K562 (cell line): Measurements from ENCODE around the gene ZBTB18. TPM values are rescaled to one million over a fixed set of nuclear protein-coding genes. Genes with fewer than 3 reads are reported as not detected.

Experiments used
- ELK1 ChIP-seq: sonication (generic); formaldehyde crosslinking; IDR thresholded peaks from 2 replicates; pipeline ENCODE4 v1.8.1; 2022; ENCODE audit warnings: missing genetic modification reagents
- FIP1L1 ChIP-seq: fragments of 200-400 bp; formaldehyde crosslinking; IDR thresholded peaks from 2 replicates; pipeline ENCODE4 v1.6.1; 2018; ENCODE audit warnings: mild to moderate bottlenecking, low read depth, low read length; ENCODE audit not compliant: poor library complexity, severe bottlenecking
- GABPA ChIP-seq: fragments of 200-800 bp; sonication (Bioruptor generic); conservative IDR thresholded peaks from 2 replicates; pipeline ENCODE4 v1.6.1; 2016; ENCODE audit warnings: low read depth, missing genetic modification characterization, missing compliant biosample characterization
- KLF13 ChIP-seq: fragments of 450-650 bp; IDR thresholded peaks from 2 replicates; pipeline ENCODE4 v1.6.1; 2016; ENCODE audit warnings: missing genetic modification characterization, low read depth, mild to moderate bottlenecking, missing compliant biosample characterization, moderate library complexity, borderline replicate concordance
- NCOR1 ChIP-seq: fragments of 450-650 bp; IDR thresholded peaks from 2 replicates; pipeline ENCODE4 v1.6.1; 2016; ENCODE audit warnings: mild to moderate bottlenecking, moderate library complexity
- NFXL1 ChIP-seq: fragments of 450-650 bp; formaldehyde crosslinking; IDR thresholded peaks from 2 replicates; pipeline ENCODE4 v1.4.0; 2021; ENCODE audit warnings: mild to moderate bottlenecking
- NONO ChIP-seq, 2 experiments: fragments of 200-400 bp in 1 of 2; fragments of 450-650 bp in 1 of 2; formaldehyde crosslinking in 1 of 2; IDR thresholded peaks; 2 replicates each; pipeline ENCODE4 v1.6.1; 2017; ENCODE audit warnings: low read depth in 2 of 2, mild to moderate bottlenecking in 2 of 2, moderate library complexity in 2 of 2, low read length in 1 of 2
- PHF8 ChIP-seq: fragments of 200-600 bp; sonication (generic); IDR thresholded peaks from 2 replicates; pipeline ENCODE4 v1.6.1; 2012; ENCODE audit warnings: mixed run types, mild to moderate bottlenecking, inconsistent platforms, low read length, moderate library complexity, borderline replicate concordance
- PKNOX1 ChIP-seq: fragments of 450-650 bp; IDR thresholded peaks from 2 replicates; pipeline ENCODE4 v1.6.1; 2016
- PYGO2 ChIP-seq: fragments of 450-650 bp; IDR thresholded peaks from 2 replicates; pipeline ENCODE4 v1.6.1; 2016; ENCODE audit warnings: mild to moderate bottlenecking, missing genetic modification characterization, moderate library complexity, missing compliant biosample characterization
- RCOR1 ChIP-seq, 2 experiments: IDR thresholded peaks; 2 replicates each; pipeline ENCODE4 v1.6.1; 2012; ENCODE audit warnings: low read depth in 2 of 2, low read length in 2 of 2, borderline replicate concordance in 1 of 2, improper control_type of control experiment in 1 of 2
- SIN3B ChIP-seq: fragments of 450-650 bp; IDR thresholded peaks from 2 replicates; pipeline ENCODE4 v1.6.1; 2017; ENCODE audit warnings: low read depth, mild to moderate bottlenecking, moderate library complexity
- SMARCC2 ChIP-seq: fragments of 450-650 bp; IDR thresholded peaks from 2 replicates; pipeline ENCODE4 v1.6.1; 2017; ENCODE audit warnings: antibody characterized with exemption, moderate library complexity, mild to moderate bottlenecking, low read depth
- STAT6 ChIP-seq: sonication (generic); formaldehyde crosslinking; IDR thresholded peaks from 2 replicates; pipeline ENCODE4 v1.8.1; 2023; ENCODE audit warnings: mild to moderate bottlenecking, missing genetic modification reagents
- TAF1 ChIP-seq: IDR thresholded peaks from 2 replicates; pipeline ENCODE4 v1.6.1; 2011; ENCODE audit warnings: mild to moderate bottlenecking, low read length, moderate library complexity; ENCODE audit not compliant: insufficient read depth, control insufficient read depth, severe bottlenecking; ENCODE audit errors: extremely low read depth
- THRA ChIP-seq: fragments of 450-650 bp; IDR thresholded peaks from 2 replicates; pipeline ENCODE4 v1.6.1; 2017; ENCODE audit warnings: mild to moderate bottlenecking, moderate library complexity
- ZNF75A ChIP-seq: fragments of 450-650 bp; formaldehyde crosslinking; IDR thresholded peaks from 2 replicates; pipeline ENCODE4 v1.4.0; 2020; ENCODE audit warnings: mild to moderate bottlenecking
- polyA plus RNA-seq, 8 experiments: library from polyadenylated mRNA; depleted of rRNA in 4 of 8; stranded (reverse) in 5 of 8; unstranded in 3 of 8; fragments of >200 nt; fragmentation: Nextera tagmentation in 2 of 8; fragmentation: Illumina TruSeq in 1 of 8; extraction: Ambion mirVana in 2 of 8; extraction: Trizol in 1 of 8; gene quantifications; 2 replicates each; pipeline versions ENCODE4 v1.2.1 to v1.2.3, GENCODE V29; 2011 to 2014; ENCODE audit warnings: inconsistent platforms in 1 of 8, missing spikeins in 1 of 8
- total RNA-seq, 7 experiments: library from RNA; depleted of rRNA in 6 of 7; stranded (reverse); fragments of >200 nt in 6 of 7; fragmentation: Illumina TruSeq in 2 of 7; extraction: Trizol in 2 of 7; gene quantifications; 2 replicates each; pipeline versions ENCODE4 v1.2.1 to v1.2.3, GENCODE V29; 2011 to 2021; ENCODE audit warnings: low replicate concordance in 1 of 7
- TF ChIP-seq, protein P1 (sequence below), 2 experiments: IDR thresholded peaks; 2 replicates each; pipeline ENCODE4 v1.6.1; 2011; ENCODE audit warnings: borderline replicate concordance in 1 of 2, control low read depth in 1 of 2, low read depth in 1 of 2, low read length in 1 of 2, mild to moderate bottlenecking in 1 of 2, mixed read lengths in 1 of 2, moderate library complexity in 1 of 2; ENCODE audit not compliant: insufficient read depth in 1 of 2, insufficient read length in 1 of 2, poor library complexity in 1 of 2, severe bottlenecking in 1 of 2; ENCODE audit errors: extremely low read depth in 1 of 2

ZBTB18 gene
- total and polyA plus RNA-seq, 9 of the 15 experiments (the other 6 are each of a cell fraction or from before 2014, with no cell fraction given), result 0.13 to 2.6 (median 1.6) TPM

DNA sequence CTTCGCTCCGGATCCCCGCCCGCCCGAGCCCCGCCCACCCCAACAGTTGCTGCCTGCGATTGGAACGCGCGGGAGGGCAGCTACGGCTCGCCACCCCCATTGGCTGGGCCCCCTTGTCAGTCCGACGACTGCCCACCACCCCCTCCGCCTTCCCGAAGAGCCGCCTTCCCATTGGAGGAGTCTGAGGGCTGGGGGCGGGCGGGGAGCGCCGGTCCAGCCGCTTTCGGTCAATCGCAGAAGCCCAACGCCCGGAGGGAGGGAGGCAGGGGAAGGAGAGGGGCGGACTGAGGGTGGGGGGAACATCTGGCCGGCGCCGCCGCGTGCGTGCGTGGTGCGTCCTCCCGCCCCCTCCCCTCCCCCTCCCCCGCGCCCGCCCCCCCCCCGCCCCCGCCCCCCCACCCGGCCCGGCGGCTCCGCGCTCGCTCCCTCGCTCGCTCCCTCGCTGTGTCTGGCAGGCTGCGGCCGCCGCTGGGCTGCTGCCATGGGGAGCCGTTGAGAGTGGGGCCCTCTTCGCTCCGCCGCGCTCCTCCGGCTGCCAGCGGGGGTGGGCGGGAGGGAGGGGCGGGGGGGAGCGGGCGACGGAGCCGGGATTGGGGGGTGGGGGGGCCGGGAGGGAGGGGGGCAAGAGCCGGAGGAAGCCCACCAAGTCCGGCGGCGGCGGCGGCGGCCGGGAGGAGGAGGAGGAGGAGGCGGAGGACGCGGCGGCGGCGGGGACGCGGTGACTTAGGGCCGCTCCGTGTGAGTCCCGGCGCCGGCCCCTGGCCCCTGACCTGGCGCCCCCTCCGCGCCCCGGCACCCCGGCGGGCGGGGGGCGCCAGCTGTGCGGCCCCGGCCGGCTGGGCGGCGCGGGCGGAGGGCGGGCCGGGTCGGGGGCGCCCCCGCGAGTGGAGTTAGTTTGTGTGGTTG lies 2.6 kb upstream of the ZBTB18 start (continued):
- TF ChIP-seq ELK1 (CRISPR knock-in tag) (no peak), NCOR1 (no peak), GABPA (tag) (peak; percentile 65; the same call in 1 of the 2 replicates), KLF13 (no peak), SIN3B (no peak), THRA (no peak), PYGO2 (no peak), ZNF75A (CRISPR knock-in tag) (no peak), TAF1 (peak; percentile 11), RCOR1 (IDR thresholded peaks at IDR 0.05; ENCODE audit: borderline replicate concordance in 1 of 2, low read depth in 2 of 2, low read length in 2 of 2) (peak in 1 of 2 experiments; percentile 7; a peak in 1 of 4 replicates), FIP1L1 (no peak), SMARCC2 (no peak), STAT6 (CRISPR knock-in tag) (no peak), PHF8 (peak; percentile 18; the same call in 1 of the 2 replicates), NFXL1 (CRISPR knock-in tag) (no peak), NONO (IDR thresholded peaks at IDR 0.05; ENCODE audit: low read depth in 2 of 2, low read length in 1 of 2) (no peak), PKNOX1 (peak; percentile 98)
- TF ChIP-seq, protein P1, sequence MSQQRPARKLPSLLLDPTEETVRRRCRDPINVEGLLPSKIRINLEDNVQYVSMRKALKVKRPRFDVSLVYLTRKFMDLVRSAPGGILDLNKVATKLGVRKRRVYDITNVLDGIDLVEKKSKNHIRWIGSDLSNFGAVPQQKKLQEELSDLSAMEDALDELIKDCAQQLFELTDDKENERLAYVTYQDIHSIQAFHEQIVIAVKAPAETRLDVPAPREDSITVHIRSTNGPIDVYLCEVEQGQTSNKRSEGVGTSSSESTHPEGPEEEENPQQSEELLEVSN (IDR thresholded peaks at IDR 0.05; ENCODE audit: borderline replicate concordance in 1 of 2, extremely low read depth in 1 of 2, insufficient read depth in 1 of 2, insufficient read length in 1 of 2, low read depth in 1 of 2, low read length in 1 of 2, poor library complexity in 1 of 2, severe bottlenecking in 1 of 2), result peak in 1 of 2 experiments; percentile 72
